Choroid plexus epithelial cell (primary cell): ENCODE measurements around the gene SBK2.

Source experiments
- DNase-seq: peaks from one replicate; pipeline ENCODE4 v3.0.0-alpha.2; 2010; ENCODE audit warnings: low read depth
- H3K4me3 ChIP-seq: 2 replicates; pipeline ENCODE4 v1.5.1; 2011; ENCODE audit warnings: low read depth, mild to moderate bottlenecking, control low read depth, low read length, moderate library complexity
- CTCF ChIP-seq: conservative IDR thresholded peaks from 2 replicates; pipeline ENCODE4 v1.5.1; 2011; ENCODE audit warnings: low read depth, mild to moderate bottlenecking, control low read depth, inconsistent platforms, low read length, moderate library complexity

SBK2 gene

DNA sequence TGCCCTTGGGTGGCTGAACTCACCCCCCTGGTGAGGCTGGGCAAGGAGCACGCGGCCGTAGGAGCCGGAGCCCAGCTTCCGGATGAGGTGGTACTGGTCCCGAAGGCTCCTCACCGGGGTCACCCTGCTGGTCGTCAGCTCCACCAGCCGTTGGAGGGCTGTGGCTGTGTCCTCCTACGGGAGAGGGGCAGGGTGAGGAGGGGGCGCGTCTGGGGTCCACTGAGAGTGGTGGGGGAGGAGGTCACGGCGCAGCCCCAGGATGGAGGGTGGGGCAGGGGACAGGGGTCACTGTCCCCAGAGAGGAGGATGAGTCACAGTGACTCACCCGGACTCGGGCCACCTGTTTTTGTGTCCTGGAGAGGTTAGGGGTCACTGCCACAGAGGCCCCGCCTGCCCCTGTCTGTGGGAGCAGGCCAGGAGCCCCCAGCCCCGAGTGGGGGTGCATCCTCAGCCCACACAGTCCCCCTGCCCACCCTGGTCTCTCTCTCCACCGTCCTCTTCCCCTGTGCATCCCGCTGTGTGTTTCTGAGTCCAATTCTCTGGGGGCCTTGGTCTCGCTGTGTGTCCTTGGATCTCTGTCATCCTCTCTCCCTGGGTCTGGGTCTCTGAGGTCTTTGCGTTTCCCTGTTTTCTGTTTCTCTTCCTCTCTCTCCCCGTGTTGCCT lies 8.0 kb upstream of the SBK2 start:
- no peak for DNase-seq
- no peak overlapping the region for H3K4me3 ChIP-seq
- no peak for TF ChIP-seq CTCF

DNA sequence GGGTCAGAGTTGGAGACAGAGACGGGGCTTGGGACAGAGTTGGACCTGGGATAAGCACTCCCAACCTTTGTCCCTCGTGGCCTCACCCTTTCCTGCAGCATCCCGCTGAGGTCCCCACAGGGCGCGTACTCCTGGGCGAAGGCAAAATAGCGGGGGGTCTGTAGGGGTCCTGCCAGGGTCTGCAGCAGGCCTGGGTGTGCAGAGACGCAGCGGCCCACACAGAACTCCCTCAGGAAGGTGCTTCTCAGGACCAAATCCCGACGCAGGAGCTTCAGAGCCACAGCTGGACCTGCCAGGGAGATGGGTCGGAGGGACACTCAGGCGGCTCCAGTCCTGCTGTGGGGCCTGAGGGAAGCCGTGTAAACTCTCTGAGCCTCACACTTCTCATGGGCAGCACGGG lies 7.1 kb upstream of the SBK2 start:
- DNase-seq = no peak
- no peak for TF ChIP-seq CTCF
- no peak overlapping the region for H3K4me3 ChIP-seq

DNA sequence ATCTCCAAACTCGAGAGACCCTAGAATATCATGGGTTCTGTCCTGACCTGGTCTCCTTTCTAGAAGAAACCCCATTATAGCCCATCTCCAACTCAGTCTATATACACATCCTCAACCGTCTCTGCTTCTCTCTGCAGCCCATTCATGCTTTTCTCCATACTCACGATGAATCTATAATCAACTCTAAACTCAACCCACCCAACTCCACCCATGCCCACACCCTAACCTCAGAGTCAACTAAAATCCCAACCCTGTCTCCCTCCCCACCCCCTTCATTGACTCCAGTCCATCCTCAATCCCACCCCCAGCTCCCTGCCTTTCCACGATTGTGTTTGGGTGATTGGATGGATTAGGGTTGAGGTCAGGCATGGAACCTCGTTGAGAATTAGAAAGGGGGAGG lies 6.6 kb upstream of the SBK2 start:
- DNase-seq = no peak
- TF ChIP-seq CTCF = no peak
- H3K4me3 ChIP-seq = no peak overlapping the region

GRCh38 chr19:55542292-55542855 lies 5.4 kb upstream of the SBK2 start:
- no peak for DNase-seq
- no peak overlapping the region for H3K4me3 ChIP-seq
- TF ChIP-seq CTCF = no peak

DNA sequence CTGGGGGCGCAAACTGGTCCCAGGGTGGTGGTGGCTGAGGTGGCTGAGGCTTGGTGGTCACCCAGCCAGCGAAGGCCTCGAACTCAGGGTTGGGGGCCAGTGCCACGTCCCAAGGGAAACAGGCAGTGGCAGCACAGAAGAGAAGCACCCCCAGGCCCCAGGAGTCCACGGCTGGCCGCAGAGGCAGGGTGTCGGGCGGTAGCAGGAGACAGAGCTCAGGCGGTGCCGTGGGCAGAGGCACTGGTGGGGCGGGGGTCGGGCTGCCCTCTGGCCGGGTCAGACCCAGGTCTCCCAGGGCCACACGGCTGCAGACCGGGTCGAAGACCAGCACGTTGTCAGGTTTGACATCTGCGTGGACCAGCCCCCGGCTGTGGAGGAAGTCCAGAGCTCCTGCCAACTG lies 4.2 kb upstream of the SBK2 start:
- H3K4me3 ChIP-seq = no peak overlapping the region
- TF ChIP-seq CTCF = no peak
- no peak for DNase-seq

- no peak overlapping the region for H3K4me3 ChIP-seq
- TF ChIP-seq CTCF = no peak
- no peak for DNase-seq
Observed at GRCh38 chr19:55540619-55541018, 3.7 kb upstream of the SBK2 start.
